ENCODE measurements around the gene MRNIP.

The MRNIP gene, protein sequence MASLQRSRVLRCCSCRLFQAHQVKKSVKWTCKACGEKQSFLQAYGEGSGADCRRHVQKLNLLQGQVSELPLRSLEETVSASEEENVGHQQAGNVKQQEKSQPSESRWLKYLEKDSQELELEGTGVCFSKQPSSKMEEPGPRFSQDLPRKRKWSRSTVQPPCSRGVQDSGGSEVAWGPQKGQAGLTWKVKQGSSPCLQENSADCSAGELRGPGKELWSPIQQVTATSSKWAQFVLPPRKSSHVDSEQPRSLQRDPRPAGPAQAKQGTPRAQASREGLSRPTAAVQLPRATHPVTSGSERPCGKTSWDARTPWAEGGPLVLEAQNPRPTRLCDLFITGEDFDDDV

DNA sequence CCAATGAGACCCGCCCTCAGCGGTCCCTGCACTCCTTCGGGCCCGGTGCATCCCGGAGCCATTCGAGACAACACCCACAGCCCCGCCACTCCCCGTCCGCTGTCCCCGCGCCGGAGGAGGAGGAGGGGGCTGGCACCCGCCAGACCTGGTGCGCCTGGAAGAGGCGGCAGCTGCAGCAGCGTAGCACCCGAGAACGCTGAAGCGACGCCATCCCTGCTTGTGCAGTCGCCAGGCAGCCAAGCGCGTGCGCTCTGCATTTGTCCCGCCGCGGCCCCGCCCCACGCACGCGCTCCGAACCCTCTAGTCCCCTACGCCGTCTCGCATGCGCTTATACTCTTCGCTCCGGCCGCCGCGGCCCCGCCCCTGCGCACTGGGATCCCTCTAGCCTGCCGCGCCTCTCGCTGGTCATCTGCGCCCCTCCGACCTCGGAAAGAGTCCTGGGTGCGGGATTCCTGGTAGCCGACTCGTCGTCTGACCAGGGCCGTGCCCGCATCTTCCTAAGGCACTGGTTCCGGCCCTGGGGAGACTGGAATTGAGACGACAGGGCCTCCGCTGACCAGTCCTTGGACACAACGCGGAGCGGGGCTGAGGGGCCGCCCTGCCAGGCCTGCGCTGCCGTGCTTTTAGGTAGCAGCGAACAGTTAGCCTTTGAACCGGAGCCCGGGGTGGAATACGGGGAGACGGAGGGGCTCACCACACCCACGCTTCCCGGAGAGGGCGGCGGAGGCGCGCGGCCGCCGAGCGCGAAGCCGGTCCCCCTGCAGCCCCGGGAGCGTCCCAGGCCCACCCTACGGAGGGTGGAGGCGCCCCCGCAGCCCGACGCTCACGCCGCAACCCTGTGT, at the start of gene MRNIP:
MRNIP (minus strand) TSS at position 232 of the 842 bp plus-strand sequence; CDS start at position 211, 21 bp downstream.
- DNase-seq, result peak; percentile 90

DNA sequence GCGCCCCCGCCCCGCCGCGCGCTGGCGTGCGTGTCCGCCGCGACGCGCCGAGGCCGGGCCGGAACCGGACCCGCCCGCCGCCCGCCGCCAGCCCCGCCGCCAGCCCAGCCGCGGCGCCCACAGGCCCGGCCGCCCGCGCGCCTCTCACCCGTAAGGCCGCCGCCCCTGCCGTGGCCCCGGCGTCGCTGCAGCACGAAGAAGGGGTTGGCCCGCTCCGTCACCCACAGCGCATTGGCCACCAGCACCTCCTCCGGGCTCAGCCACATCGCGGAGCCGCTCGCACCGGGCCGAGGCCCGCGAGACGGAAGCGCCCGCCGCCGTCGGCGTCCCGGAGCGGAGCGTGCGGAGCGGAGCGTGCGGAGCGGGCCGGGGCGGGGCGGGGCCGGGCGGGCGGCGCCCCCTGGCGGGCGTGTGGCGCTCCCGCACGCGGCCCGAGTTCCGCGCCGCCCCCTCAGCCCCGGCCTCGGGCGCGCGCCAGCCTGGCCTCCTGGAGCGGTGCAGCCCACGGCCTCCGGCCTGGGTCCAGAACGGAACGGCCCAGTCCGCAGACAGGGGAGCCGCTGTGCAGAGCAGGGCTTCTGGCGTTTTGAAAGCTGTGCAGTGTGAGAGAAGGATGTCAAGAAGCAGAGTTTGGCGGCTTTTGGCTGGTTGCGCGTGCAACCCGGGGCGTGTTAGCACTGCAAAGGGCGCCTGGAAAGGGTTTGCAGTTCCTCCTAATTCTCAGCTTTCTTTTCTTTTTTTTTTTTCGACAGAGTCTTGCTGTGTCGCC, 49.1 kb upstream of the MRNIP start, which contains the start of gene TBC1D9B:
TBC1D9B (minus strand) TSS at position 342 of the 769 bp plus-strand sequence; CDS start at position 266, 76 bp downstream.
- peak; percentile 67 for DNase-seq

DNA sequence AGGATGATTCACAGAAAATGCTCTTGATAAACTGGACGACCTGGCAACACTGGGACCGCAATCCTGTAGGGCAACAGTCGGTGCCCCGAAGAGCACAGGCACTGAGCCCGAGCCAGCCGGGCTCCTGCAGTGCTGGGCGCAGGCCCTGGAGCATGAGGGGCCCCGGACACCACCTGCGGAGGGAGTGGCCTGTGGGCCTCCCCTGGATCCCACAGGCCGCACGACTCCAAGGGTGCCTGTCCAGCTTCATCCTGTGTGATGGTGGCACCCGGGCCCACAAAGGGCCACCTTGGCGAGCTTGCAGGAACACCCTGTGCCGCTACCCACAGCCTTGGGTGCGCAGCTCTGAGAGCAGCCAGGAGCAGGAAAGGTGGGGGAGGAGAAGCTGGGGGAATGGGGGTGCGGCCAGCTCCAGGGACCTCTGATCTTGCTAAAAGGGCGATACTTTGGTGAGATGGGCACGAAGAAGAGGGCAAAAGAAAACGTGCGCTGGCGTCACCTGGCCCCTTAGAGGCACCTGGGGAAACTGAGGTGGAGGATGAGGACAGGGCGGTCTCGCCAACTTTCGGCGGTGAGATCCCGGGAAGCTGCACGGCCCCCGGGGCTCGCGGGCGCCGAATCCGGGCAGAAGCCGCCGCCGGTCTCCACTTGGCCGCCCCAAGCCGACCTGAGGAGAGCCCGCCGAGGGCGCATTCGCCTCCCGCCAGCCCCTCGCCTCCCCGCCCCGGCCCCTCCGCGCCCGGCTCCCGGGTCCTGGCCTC, 48.4 kb upstream of the MRNIP start:
- DNase-seq, result no peak

DNA sequence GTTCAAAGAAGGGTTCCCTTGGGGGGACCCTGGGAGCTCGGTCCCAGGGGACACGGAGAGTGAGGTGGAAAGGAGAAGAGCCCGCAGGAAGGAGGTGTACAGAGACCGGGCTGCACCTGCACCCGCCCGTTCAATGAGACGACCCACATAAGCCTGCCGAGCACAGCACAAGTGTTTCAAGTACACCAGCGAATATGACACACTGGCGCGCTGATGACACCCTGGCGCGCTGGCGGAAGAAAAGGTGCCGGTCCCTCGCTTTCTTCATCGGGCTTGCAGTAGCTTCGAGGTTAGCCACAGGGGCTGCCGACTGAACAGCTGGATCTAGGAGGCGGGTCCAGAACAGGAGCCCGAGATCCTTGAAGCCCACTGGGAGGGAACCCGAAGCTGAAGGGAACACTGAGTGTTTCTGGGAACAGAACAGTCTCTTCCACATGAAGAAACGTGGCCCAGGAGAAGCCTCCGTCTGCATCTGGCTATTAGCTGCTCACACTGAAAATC, 47.7 kb upstream of the MRNIP start:
- DNase-seq, result no peak

DNA sequence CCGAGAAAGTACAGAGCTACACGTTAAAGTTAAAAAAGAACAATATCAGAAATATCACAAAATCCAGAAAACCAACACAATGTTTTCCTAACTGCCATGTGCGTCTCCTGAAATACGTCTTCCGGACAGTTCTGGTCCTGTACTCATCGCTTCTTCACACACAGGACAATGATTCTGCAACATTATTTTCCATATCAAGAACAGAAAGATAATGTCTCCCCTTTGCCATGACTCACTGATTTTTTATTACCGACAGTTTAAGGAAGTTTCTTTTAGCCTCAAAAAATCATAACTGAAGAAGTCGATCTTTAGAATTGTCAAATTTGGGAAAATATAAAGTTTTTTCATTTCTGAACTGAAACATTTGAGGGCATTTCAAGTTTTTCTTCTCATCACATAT, 46.5 kb upstream of the MRNIP start:
- no peak for DNase-seq

DNA sequence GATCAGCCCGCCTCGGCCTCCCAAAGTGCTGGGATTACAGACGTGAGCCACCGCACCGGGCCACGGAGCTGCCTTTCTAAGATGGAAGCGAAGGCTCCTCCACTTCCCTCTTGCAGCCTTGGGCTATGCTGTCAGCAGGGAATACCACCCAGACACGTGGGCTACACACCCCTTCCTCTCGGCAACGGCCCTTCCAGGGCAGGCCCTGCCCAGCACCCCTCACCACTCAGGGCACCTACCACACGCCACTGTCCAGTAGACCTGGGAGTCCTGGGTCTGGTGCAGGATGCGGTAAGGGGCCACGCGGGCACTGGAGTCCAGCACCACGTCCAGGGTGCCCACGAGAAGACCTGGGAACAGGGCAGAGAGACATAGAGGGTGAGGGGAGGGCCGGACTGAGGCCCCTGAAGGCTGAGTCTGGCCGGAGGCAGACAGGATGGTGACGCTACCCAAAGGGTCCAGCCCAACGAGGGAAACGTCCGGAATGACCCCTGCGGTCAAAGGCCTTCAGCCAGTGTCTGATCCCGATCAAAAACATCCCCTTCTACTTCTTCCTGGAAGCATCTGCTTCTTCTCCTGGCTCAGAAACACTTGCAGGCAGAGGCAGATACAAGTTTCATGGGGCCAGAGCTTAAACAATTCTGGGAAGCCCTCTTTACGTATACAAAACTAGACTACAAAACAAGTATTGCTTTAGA, 46.0 kb upstream of the MRNIP start:
- DNase-seq, result no peak

DNA sequence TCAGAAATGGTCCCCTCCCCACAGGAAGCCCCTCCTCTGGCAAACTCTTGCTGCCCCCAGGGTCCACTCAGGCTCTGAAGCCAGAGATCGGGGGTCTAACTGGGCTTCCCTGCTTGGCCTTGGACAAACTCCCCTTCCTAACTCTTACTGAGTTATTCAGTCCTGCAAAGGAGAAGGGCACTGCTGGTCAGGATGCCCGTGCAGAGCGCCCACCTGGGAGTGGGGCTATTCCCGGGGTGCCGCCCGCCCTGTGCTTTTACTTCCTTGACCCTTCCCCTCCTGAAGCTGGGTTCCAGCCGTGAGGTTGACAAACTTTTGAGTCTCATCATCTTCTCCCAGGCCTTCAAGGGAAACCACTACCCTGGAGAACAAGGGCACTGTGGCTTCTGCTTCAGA, 44.1 kb upstream of the MRNIP start:
- no peak for DNase-seq

DNA sequence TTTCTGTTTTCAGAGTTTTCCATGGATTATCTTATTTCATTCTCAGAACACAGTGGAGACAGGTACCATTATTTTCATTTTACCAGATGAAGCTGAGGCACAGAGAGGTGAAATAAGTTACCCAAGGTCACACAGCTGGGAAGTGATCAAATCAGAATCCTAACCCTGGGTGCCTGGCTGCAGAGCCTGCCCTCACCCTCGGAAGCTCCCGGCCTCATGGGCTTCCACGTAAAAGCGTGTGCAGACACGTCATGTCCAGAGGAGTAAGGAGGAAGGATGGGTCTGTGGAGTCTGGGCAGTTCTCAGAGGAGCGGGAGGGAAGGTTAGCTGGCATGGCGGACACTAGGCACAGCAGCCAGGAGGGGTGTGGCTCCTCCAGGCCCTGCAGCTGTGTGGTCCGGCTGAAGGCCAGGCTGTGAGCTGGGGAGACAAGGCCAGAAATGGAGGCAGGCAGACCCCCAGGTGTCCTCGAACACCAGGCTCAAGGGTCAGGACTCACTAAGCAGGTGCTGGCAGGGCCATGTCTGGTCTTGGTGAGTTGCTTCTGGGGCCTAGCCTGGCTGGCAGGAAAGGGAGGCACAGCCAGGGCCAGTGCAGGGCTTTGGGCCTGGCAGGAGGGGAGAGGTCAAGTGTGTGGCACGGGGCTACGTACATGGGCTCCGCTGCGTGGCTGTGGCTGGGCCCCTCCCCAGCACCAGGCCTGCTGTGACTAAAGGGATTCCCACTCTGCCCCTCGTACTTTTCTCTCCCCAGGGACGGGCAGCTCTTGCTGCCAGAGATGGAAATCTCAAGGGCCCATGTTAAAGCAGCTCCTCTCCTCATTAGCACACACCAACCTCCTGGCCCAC, 43.5 kb upstream of the MRNIP start:
- DNase-seq, result no peak

DNA sequence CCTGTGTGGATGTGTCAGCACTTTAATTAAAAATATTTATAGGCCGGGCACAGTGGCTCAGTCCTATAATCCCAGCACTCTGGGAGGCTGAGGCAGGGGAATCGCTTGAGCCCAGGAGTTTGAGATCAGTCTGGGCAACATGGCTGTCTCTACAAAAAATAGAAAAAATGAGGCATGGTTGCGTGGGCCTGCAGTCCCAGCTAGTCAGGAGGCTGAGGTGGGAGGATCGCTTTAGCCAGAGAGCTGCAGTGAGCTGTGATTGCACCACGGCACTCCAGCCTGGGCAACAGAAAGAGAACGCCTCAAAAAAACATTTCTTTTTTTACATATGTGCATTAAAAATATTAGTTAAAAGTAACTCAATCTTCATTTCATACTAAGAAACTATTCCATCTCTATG, 42.8 kb upstream of the MRNIP start:
- no peak for DNase-seq

DNA sequence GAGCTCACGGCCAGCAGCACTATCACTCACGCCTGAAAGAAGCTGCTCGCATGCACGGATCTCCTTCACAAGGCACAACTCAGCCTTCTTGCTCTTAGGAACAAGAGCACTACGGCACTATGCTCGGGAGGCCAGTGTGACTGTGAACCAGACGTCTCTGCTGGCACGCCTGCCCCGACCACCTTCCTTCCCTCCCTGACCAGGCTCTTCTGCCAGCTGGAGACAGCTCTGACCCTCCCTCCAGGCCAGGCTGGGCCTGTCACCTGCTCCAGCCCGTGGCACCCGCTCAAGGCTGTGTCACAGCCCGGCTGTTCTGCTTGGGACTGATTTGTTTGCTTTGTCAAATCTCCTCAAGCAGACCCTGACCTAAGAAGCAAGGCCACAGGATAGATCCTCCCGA, 42.1 kb upstream of the MRNIP start:
- DNase-seq, result no peak

DNA sequence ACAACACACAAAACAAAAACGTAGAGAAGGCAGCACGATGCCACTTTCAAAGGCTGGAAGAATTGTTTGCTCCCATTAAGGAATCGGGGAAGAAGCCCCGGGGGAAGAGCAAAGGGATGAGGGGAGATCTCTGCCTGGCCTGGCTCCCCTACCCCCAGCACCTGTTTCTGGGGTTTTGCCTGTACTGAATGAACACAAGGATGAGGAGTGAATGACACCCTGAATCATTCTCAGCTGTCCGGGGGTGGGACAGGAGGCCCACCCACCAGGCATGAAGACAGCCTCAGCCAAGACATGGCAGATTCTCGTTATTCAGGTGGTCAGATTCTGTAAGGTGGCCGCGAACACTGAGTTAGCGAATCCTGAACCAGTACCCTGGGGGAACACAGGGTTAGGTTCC, 41.6 kb upstream of the MRNIP start:
- DNase-seq, result no peak

DNA sequence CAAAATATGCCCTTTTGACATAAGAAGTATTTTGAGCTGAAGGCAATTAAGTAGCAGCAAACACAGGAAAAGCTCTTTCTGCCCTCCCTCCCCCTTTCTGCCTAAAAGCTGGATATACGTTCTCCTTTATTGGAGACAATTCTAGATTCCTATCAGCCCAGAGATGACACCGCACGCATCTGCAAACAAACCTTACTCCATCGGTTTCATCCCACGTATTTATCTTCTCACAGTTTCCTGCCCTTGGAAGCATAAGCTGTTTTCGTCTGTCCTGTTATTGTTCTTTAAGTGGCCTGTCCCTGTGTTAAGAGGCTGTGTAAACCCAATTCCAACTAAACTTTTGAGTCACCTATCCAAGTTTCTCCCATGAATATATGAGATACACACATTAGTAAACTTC, 37.2 kb upstream of the MRNIP start:
- no peak for DNase-seq

DNA sequence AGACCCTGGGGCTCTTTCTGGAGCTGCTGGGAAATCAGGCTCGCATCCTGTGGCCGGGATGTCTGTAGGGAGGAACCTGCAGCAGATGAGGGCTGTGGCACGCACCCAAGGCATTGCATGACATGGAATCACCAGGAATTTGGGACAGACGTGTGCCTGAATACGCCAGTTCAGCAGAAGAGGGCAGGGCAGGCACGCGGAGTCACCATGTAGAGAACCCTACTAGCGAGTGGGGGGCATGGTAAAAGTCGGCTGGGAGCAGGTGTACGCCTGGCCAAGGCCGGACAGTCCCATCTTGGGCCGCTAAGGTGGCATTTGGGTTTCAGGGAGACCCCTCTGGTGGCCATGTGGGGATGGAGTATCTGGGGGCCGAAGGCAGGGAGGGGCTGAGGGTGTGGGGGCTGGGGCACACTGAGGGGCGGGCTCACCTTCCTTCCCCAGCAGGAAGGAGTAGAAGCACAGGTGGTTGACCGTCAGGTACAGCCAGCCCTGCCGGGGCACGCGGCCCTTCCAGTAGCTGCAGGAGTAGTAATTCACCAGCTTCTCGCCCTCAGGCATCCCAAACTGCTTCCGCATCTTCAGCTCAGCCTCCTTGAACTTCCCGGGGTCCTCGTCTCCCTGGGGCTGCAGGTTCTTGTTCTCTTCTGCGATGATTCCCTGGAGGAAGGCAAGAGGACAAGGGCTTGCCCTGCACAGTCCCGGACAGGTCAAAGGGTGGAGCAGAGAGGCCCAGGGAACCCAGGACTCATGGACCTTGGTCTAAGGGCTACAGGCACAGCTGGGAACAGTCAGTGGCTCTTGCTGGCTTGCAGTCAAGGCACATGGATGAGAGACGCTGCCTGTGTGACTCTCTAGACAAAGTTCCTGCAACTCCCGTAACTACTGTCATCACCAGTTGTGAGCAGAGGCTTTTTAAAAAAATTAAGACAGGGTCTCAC, 35.6 kb upstream of the MRNIP start:
- DNase-seq, result no peak

DNA sequence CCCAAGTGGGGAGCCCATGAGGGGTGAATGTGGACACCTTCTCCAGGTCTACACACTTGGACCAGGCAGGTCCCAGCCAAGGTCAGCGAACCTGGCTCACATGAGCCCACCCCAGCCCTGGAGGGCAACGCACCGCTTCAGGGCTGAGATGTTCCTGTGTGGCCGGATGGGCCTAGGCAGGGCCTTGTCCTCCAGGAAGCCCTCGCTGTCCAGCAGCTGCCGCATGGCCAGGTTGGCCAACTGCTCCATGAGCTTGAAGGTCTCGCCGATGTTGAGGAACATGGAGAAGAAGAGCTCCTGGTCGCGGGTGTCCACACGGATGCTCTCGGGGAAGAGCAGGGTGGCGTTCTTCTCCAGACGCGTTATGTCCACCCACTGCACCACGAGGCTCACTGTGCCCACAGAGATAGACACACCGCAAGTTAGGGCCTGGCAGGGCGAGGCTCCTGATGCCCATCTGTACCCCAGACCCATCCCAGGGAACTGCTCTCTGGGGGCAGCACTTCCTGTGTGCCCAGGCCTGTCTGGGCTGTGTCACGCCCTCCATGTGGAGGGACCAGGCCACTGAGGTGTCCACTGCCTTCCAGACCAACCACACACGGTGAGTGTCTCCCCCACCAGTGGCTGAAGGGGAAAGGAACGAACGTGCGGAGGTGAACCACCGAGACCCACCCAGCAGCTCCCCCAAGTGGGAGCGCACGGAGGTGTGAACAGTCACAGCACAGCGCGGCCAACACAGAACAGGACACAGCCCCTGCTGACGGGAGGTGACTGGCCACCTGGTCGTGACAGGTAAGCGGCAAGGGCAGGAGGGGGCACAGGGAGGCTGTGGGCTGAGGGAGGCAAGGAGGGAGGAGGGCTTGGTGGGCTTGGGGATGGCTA, 34.7 kb upstream of the MRNIP start:
- no peak for DNase-seq

DNA sequence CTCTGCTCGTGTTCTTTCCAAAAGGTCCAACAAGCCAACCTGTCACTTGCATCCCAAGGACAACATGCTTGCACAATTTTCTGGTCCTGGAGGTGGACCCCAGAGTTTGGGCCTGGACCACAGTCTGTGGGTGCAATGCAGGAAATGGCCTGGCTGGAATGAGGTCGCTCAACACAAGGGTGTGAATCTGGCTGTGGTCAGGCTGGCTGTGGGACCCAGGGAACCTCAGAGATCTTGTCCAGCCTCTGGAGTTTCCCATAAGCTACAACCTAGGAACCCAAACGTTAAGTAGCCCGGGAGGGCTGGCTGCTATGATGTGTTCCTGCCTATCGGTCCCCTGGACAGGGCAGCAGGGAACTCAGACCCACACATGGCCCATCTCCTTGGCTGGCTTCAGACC, 33.6 kb upstream of the MRNIP start:
- DNase-seq, result no peak

DNA sequence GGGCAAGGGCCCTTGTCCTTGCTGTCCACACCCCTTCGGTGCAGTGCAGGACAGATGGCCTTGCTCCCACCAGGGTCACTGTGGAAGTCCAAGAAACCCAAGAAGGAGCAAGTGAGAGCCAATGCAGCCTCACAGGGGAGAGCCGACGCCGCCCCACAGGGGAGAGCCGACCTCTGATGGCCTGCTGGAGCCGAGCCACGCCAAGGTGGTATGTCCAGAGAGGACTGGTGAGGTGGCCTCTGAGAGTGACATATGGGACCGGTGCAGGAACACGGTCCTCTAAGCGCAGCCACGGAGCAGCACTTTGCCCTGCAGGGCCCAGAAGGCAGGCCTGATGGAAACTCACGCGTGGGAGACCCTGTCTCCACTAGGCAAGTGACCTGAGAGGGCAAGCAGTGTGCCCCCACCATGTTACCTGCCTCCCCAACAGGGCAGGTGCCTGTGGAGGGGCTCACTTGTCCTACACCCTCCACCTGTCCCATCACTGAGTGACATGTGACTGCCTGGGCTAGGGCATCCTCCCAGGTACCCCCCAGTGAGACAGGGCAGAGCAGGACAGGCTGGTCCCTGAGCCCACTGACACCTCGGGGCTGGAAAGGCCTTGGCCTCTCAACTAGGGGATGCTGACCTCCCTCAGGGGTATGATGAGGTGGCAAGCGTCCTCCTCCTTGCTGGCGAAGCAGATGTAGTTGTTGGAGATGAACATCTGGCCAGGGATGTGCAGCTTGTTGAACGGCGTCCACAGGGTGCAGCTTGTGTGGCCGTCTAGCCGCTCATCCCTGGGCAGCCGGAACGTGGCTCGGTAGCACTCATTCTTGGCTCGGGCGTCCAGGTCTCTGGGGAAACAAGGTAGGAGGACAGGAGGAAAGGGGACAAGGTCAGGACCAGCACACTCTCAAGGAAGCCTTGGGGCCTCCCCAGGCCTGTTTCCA, 32.4 kb upstream of the MRNIP start:
- no peak for DNase-seq

DNA sequence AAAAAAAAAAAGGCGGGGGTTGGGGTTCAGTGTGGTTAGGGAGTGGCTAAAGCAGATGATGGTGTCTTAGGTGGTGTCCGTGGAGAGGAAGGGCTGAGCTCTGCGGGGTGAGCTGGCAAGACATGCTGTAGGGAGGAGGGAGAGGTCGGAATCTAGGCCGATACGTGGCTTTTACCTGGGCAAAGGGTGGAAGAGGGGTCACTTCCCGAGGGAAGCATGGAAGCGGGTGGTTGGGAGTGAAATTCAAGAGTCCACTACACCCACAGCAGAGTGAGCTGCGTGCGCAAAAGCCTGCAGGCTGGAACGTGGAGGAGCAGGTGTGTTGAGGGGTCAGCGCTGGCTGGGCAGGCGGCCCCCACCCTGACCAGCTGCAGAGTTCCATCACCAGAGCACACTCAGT, 31.3 kb upstream of the MRNIP start:
- no peak for DNase-seq

Data from amniotic stem cell (primary cell).